Limb (tissue), 2 donors: ENCODE data around the gene TMEM131L.
A peak's percentile ranks its signal among the peaks of the same experiment; 100 is the strongest.

Experiments used
- DNase-seq, 2 donors: peaks; one replicate each; pipeline ENCODE4 v3.0.0-alpha.2; 2016; ENCODE audit errors: extremely low spot score in 2 of 2

Gene TMEM131L

GRCh38 chr4:153476829-153477574 lies 10.8 kb downstream of the TMEM131L start:
- no peak for DNase-seq

GRCh38 chr4:153479101-153479500 lies 12.9 kb downstream of the TMEM131L start:
- DNase-seq: peak in 1 of 2 donors; percentile 40

- DNase-seq: no peak
Measured at GRCh38 chr4:153480704-153481103, 14.5 kb downstream of the TMEM131L start.

GRCh38 chr4:153481478-153481877 lies 15.3 kb downstream of the TMEM131L start:
- DNase-seq: no peak

- DNase-seq: no peak
Measured at GRCh38 chr4:153483432-153484418, 17.6 kb downstream of the TMEM131L start.

GRCh38 chr4:153485359-153485758 lies 19.2 kb downstream of the TMEM131L start:
- no peak for DNase-seq

- no peak for DNase-seq
Measured at GRCh38 chr4:153485860-153486259, 19.7 kb downstream of the TMEM131L start.

GRCh38 chr4:153486281-153487151 lies 20.4 kb downstream of the TMEM131L start:
- DNase-seq: no peak

- DNase-seq: peak in 1 of 2 donors; percentile 60
Measured at GRCh38 chr4:153488006-153488891, 22.1 kb downstream of the TMEM131L start.

- DNase-seq: no peak
Measured at GRCh38 chr4:153489856-153490558, 23.8 kb downstream of the TMEM131L start.

GRCh38 chr4:153490985-153491483 lies 24.9 kb downstream of the TMEM131L start:
- DNase-seq: no peak

GRCh38 chr4:153494562-153494961 lies 28.4 kb downstream of the TMEM131L start:
- no peak for DNase-seq

GRCh38 chr4:153495480-153496193 lies 29.5 kb downstream of the TMEM131L start:
- DNase-seq: no peak

- DNase-seq: no peak
Measured at GRCh38 chr4:153497091-153497531, 31.0 kb downstream of the TMEM131L start.

- peak; percentile 54 to 81 for DNase-seq
Measured at GRCh38 chr4:153497988-153498967, 32.1 kb downstream of the TMEM131L start.

- DNase-seq: no peak
Measured at GRCh38 chr4:153499005-153499404, 32.8 kb downstream of the TMEM131L start.

- DNase-seq: no peak
Measured at GRCh38 chr4:153501578-153501977, 35.4 kb downstream of the TMEM131L start.

- no peak for DNase-seq
Measured at GRCh38 chr4:153502584-153502983, 36.4 kb downstream of the TMEM131L start.
